HepG2 (cell line): Measurements from ENCODE around the gene NEDD8. TPM values are rescaled to one million over a fixed set of nuclear protein-coding genes. Genes with fewer than 3 reads are reported as not detected.

ENCODE experiments used
- CBX5 ChIP-seq: sonication (generic); formaldehyde crosslinking; IDR thresholded peaks from 2 replicates; pipeline ENCODE4 v1.4.0; 2020; ENCODE audit warnings: missing genetic modification reagents, borderline replicate concordance
- ETV5 ChIP-seq: IDR thresholded peaks from 2 replicates; pipeline ENCODE4 v1.6.1; 2018; ENCODE audit warnings: missing biosample characterization, missing genetic modification reagents, inconsistent platforms, borderline replicate concordance
- KAT7 ChIP-seq: IDR thresholded peaks from 2 replicates; pipeline ENCODE4 v1.6.1; 2018; ENCODE audit warnings: borderline replicate concordance, missing compliant biosample characterization
- RARG ChIP-seq: sonication (generic); formaldehyde crosslinking; IDR thresholded peaks from 2 replicates; pipeline ENCODE4 v1.4.0; 2020; ENCODE audit warnings: low read depth, mild to moderate bottlenecking, missing genetic modification reagents
- SP1 ChIP-seq, 2 experiments: fragments of 450-650 bp in 1 of 2; sonication (generic) in 1 of 2; formaldehyde crosslinking in 1 of 2; IDR thresholded peaks; 2 replicates each; pipeline versions ENCODE4 v1.4.0 to v1.6.1; 2016 to 2020; ENCODE audit warnings: missing genetic modification reagents in 1 of 2
- TBX2 ChIP-seq: sonication (generic); formaldehyde crosslinking; IDR thresholded peaks from 2 replicates; pipeline ENCODE4 v1.5.0; 2020; ENCODE audit warnings: missing genetic modification reagents, mild to moderate bottlenecking, borderline replicate concordance
- TOPORS ChIP-seq: sonication (generic); formaldehyde crosslinking; IDR thresholded peaks from 2 replicates; pipeline ENCODE4 v1.8.0; 2023; ENCODE audit warnings: mild to moderate bottlenecking, missing genetic modification reagents
- U2AF1 ChIP-seq: fragments of 200-400 bp; formaldehyde crosslinking; optimal IDR thresholded peaks from 2 replicates; pipeline ENCODE3; 2017; ENCODE audit warnings: mild to moderate bottlenecking, low read depth, low read length
- ZNF510 ChIP-seq: sonication (generic); formaldehyde crosslinking; IDR thresholded peaks from 2 replicates; pipeline ENCODE4 v1.4.0; 2020; ENCODE audit warnings: low read depth, mild to moderate bottlenecking, missing genetic modification reagents
- ZNF577 ChIP-seq: sonication (generic); formaldehyde crosslinking; IDR thresholded peaks from 2 replicates; pipeline ENCODE4 v1.4.0; 2020; ENCODE audit warnings: mild to moderate bottlenecking, low read depth, missing genetic modification reagents, borderline replicate concordance
- ZNF674 ChIP-seq: sonication (generic); formaldehyde crosslinking; IDR thresholded peaks from 2 replicates; pipeline ENCODE4 v1.5.0; 2020; ENCODE audit warnings: low read depth, mild to moderate bottlenecking, missing genetic modification reagents
- ZNF780A ChIP-seq: sonication (generic); formaldehyde crosslinking; IDR thresholded peaks from 2 replicates; pipeline ENCODE4 v1.8.0; 2022; ENCODE audit warnings: mild to moderate bottlenecking, missing genetic modification reagents, moderate library complexity
- polyA plus RNA-seq, 8 experiments: library from polyadenylated mRNA; depleted of rRNA in 3 of 8; stranded (reverse) in 7 of 8; unstranded in 1 of 8; fragments of >200 nt; fragmentation: Illumina TruSeq in 4 of 8; extraction: Trizol in 4 of 8; gene quantifications; 2 replicates each; pipeline versions ENCODE4 v1.2.1 to v1.2.3, GENCODE V29; 2011 to 2016; ENCODE audit warnings: low read depth in 4 of 8, missing spikeins in 1 of 8, mixed read lengths in 1 of 8; ENCODE audit not compliant: insufficient read depth in 1 of 8
- total RNA-seq, 5 experiments: library from RNA; depleted of rRNA; stranded (reverse); fragments of >200 nt; fragmentation: Illumina TruSeq; extraction: Trizol; gene quantifications; 2 replicates each; pipeline ENCODE4 v1.2.3, GENCODE V29; 2016; ENCODE audit warnings: low read depth in 1 of 5
- TF ChIP-seq, protein P1 (sequence below): sonication (generic); formaldehyde crosslinking; IDR thresholded peaks from 2 replicates; pipeline ENCODE4 v1.4.0; 2020; ENCODE audit warnings: missing genetic modification reagents, borderline replicate concordance
- TF ChIP-seq, protein P2 (sequence below): sonication (generic); formaldehyde crosslinking; IDR thresholded peaks from 2 replicates; pipeline ENCODE4 v1.8.0; 2022; ENCODE audit warnings: missing genetic modification reagents, mild to moderate bottlenecking, borderline replicate concordance
- TF ChIP-seq, protein P3 (sequence below): sonication (generic); formaldehyde crosslinking; IDR thresholded peaks from 2 replicates; pipeline ENCODE4 v1.4.0; 2020; ENCODE audit warnings: missing genetic modification reagents
- TF ChIP-seq, protein P4 (sequence below): sonication (generic); formaldehyde crosslinking; IDR thresholded peaks from 2 replicates; pipeline ENCODE4 v1.5.0; 2020; ENCODE audit warnings: mild to moderate bottlenecking, missing genetic modification reagents
- TF ChIP-seq, protein P5 (sequence below): sonication (generic); formaldehyde crosslinking; IDR thresholded peaks from 2 replicates; pipeline ENCODE4 v1.5.0; 2020; ENCODE audit warnings: missing genetic modification reagents

The NEDD8 gene
- total and polyA plus RNA-seq, 2 of the 13 experiments (the other 11 are each of a cell fraction or from before 2014, with no cell fraction given), result 535 to 713 TPM

DNA sequence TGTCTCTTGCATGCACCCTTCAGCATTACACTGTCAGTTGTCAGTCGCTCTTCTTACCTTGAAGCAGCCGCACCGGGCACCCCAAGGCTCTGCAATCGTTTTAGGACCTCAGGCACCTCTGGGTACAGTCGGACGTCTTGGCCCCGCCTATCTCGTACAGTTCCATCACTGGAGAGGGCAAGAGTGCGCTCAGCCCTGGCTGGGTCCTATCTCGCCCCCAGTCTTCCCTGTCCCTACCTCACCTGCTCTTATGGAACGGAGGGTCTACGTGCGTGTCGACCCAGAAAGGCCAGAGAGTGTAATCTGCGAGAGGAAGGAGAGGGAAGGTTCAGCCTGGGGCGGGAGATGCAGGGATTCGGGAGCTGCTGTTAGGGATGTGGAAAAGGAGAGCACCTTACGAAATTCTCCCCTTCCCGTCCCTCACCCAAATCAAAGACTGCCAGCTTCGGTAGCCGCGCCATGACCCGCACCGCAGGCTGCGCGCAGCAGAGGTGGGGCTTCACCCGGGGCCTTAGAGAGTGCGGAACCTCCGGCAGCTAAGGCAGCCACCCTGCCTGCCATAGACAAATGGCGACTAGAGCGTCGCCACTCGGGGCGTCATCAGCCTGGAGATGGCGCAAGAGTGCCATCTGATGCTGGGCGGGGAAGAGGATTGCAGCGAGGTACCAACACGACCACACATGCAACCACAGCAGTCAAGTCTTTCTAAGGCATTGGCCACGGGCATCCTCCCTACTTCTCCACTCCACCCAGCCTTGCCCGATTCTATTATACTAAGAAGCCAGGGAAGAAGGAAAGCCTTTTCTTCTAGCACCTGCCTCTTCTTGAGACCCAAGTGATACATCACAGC is 16.4 kb downstream of the NEDD8 start, which contains the start of gene MDP1 (continued):
- TF ChIP-seq, protein P1, sequence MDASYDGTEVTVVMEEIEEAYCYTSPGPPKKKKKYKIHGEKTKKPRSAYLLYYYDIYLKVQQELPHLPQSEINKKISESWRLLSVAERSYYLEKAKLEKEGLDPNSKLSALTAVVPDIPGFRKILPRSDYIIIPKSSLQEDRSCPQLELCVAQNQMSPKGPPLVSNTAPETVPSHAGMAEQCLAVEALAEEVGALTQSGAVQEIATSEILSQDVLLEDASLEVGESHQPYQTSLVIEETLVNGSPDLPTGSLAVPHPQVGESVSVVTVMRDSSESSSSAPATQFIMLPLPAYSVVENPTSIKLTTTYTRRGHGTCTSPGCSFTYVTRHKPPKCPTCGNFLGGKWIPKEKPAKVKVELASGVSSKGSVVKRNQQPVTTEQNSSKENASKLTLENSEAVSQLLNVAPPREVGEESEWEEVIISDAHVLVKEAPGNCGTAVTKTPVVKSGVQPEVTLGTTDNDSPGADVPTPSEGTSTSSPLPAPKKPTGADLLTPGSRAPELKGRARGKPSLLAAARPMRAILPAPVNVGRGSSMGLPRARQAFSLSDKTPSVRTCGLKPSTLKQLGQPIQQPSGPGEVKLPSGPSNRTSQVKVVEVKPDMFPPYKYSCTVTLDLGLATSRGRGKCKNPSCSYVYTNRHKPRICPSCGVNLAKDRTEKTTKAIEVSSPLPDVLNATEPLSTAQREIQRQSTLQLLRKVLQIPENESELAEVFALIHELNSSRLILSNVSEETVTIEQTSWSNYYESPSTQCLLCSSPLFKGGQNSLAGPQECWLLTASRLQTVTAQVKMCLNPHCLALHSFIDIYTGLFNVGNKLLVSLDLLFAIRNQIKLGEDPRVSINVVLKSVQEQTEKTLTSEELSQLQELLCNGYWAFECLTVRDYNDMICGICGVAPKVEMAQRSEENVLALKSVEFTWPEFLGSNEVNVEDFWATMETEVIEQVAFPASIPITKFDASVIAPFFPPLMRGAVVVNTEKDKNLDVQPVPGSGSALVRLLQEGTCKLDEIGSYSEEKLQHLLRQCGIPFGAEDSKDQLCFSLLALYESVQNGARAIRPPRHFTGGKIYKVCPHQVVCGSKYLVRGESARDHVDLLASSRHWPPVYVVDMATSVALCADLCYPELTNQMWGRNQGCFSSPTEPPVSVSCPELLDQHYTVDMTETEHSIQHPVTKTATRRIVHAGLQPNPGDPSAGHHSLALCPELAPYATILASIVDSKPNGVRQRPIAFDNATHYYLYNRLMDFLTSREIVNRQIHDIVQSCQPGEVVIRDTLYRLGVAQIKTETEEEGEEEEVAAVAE (CRISPR knock-in tag), result peak; percentile 95; the same call in 1 of the 2 replicates
- TF ChIP-seq, protein P2, sequence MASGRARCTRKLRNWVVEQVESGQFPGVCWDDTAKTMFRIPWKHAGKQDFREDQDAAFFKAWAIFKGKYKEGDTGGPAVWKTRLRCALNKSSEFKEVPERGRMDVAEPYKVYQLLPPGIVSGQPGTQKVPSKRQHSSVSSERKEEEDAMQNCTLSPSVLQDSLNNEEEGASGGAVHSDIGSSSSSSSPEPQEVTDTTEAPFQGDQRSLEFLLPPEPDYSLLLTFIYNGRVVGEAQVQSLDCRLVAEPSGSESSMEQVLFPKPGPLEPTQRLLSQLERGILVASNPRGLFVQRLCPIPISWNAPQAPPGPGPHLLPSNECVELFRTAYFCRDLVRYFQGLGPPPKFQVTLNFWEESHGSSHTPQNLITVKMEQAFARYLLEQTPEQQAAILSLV, result no peak; the same call in 1 of the 2 replicates
- TF ChIP-seq ZNF674 (CRISPR knock-in tag) (no peak), U2AF1 (peak; percentile 100), CBX5 (CRISPR knock-in tag) (peak; percentile 98; the same call in 1 of the 2 replicates), KAT7 (peak; percentile 99), ZNF510 (CRISPR knock-in tag) (peak; percentile 99), TOPORS (CRISPR knock-in tag) (peak; percentile 98), SP1 (IDR thresholded peaks at IDR 0.05) (no peak), SP1 (CRISPR knock-in tag; IDR thresholded peaks at IDR 0.05) (peak; percentile 90), ZNF780A (peak; percentile 95; the same call in 1 of the 2 replicates), TBX2 (peak; percentile 96), ZNF577 (CRISPR knock-in tag) (0 out of 2 replicates have a peak, but pooled peaks have one; percentile 28), ETV5 (CRISPR knock-in tag) (peak; percentile 89), RARG (CRISPR knock-in tag) (peak; percentile 55; the same call in 1 of the 2 replicates)
- TF ChIP-seq, protein P3, sequence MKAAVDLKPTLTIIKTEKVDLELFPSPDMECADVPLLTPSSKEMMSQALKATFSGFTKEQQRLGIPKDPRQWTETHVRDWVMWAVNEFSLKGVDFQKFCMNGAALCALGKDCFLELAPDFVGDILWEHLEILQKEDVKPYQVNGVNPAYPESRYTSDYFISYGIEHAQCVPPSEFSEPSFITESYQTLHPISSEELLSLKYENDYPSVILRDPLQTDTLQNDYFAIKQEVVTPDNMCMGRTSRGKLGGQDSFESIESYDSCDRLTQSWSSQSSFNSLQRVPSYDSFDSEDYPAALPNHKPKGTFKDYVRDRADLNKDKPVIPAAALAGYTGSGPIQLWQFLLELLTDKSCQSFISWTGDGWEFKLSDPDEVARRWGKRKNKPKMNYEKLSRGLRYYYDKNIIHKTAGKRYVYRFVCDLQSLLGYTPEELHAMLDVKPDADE (CRISPR knock-in tag), result 0 out of 2 replicates have a peak, but pooled peaks have one; percentile 53
- TF ChIP-seq, protein P4, sequence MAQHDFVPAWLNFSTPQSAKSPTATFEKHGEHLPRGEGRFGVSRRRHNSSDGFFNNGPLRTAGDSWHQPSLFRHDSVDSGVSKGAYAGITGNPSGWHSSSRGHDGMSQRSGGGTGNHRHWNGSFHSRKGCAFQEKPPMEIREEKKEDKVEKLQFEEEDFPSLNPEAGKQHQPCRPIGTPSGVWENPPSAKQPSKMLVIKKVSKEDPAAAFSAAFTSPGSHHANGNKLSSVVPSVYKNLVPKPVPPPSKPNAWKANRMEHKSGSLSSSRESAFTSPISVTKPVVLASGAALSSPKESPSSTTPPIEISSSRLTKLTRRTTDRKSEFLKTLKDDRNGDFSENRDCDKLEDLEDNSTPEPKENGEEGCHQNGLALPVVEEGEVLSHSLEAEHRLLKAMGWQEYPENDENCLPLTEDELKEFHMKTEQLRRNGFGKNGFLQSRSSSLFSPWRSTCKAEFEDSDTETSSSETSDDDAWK (CRISPR knock-in tag), result no peak
- TF ChIP-seq, protein P5, sequence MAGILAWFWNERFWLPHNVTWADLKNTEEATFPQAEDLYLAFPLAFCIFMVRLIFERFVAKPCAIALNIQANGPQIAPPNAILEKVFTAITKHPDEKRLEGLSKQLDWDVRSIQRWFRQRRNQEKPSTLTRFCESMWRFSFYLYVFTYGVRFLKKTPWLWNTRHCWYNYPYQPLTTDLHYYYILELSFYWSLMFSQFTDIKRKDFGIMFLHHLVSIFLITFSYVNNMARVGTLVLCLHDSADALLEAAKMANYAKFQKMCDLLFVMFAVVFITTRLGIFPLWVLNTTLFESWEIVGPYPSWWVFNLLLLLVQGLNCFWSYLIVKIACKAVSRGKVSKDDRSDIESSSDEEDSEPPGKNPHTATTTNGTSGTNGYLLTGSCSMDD (CRISPR knock-in tag), result no peak
